Activated gamma-delta T cell (primary cell): Measurements from ENCODE around the gene SENP6.
"Not testable (repeated sequence)": the region's sequence is repeated elsewhere in the genome, so short reads cannot be mapped to it uniquely, and the experiment has no call there.

Experiments
- DNase-seq: peaks from one replicate; lab custom pipeline; 2025; lab: John Stamatoyannopoulos, UW

Gene SENP6

GRCh38 chr6:75608304-75608703 is 6.6 kb downstream of the SENP6 start:
- no peak for DNase-seq

GRCh38 chr6:75608956-75609533 is 7.4 kb downstream of the SENP6 start:
- DNase-seq: no peak

DNA sequence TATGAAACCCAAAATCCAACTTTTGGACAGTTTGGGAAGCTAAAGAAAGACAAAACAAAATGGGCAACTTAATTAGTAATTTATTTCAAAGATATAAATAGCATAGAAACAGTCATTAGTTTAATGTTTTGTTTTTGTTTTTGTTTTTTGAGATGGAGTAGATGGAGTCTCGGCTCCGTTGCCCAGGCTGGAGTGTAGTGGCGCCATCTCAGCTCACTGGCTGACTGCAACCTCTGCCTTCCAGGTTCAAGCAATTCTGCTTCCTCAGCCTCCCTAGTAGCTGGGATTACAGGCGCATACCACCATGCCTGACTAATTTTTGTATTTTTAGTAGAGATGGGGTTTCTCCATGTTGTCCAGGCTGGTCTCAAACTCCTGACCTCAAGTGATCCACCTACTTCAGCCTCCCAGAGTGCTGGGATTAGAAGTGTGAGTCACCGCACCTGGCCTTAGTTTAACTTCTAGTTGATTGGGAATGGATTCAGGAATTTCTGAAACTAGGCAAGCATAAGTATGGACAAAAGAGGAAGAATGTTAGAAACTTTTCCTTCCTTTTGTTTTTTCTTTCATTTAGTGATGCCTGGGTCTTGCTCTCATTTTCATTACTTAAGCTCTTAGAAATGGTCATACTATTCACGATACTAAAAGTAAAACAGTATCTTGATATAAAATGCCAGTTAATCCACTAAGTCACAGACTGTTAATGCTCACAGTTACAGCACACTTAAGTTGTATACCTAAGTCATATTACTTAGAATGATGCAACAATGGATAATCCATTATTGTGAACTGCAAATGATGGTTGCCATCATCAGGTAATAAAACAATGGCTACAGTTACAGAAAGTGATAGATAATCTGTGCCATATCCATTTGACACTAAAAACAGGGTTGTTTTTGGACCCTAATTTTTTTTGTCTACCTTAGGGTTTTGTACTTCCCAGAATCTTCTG is 8.2 kb downstream of the SENP6 start:
- no peak for DNase-seq

- no peak for DNase-seq
Observed at GRCh38 chr6:75611011-75611701, 9.5 kb downstream of the SENP6 start.

DNA sequence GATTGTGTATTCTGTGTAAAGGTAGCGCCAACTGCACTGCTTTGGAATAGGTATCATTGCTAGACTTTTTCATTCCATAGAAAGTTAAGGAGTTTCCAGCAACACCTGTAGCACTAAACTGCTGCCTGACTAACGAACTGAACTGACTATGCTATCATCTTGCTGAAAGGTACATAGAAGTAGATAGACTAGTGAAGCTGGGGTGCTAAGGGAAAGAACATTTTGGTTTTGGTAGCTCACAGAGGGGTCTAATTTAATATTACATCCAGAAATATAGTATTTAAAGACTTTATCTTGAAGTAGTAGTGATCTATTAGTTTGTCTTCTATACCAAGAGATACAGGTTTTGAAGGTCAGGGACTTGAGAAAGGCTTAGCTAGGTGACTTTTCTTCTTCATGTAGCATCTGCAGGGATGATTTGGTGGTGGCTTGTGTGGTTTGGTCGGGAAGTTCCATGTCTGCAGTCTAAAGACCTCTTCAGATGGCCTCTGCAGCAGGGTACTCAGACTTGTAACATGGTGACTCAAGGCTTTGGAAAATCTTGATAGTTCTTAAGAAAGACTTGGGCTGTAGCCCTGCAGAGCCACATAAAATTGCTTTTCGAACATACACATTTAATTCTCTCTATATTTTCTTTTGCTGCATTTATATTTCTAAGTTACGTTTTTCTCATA is 10.2 kb downstream of the SENP6 start:
- DNase-seq: no peak

- DNase-seq: no peak
Observed at GRCh38 chr6:75612434-75612833, 10.8 kb downstream of the SENP6 start.

DNA sequence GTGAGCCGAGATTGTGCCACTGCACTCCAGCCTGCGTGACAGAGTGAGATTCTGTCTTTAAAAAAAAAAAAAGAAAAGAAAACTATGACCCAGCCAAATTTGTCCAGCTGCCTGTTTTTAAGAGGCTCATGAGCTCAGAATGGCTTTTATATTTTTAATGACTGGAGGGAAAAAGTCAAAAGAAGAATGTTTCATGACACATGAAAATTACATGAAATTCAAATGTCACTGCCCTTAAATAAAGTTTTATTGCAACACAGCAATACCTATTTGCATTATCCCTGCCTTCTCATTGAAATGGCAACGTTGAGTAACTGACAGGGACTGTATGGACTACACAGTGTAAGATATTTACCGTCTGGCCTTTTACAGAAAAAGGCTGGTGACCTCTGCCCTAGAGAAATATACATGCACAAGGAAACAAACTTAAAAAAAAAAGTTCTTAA is 11.4 kb downstream of the SENP6 start:
- no peak for DNase-seq

DNA sequence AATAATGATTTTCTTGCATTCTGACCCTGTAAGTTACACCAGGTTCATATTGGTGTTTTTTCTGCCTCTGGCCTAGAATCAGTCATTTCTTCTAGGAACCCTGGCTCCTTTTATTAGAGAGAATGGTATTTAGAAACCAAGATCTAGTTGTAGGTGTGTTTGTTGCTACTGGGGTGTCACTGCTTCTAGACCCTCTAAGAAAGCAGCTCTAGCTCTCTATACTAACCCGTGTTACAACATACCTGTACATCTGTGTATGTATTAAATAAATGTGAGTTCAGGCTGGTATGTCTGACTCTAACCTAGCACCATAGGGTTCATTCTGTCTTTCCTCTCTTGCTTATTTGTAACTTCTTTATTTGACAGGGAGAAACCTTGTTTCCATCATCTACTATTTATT is 16.8 kb downstream of the SENP6 start:
- no peak for DNase-seq

DNA sequence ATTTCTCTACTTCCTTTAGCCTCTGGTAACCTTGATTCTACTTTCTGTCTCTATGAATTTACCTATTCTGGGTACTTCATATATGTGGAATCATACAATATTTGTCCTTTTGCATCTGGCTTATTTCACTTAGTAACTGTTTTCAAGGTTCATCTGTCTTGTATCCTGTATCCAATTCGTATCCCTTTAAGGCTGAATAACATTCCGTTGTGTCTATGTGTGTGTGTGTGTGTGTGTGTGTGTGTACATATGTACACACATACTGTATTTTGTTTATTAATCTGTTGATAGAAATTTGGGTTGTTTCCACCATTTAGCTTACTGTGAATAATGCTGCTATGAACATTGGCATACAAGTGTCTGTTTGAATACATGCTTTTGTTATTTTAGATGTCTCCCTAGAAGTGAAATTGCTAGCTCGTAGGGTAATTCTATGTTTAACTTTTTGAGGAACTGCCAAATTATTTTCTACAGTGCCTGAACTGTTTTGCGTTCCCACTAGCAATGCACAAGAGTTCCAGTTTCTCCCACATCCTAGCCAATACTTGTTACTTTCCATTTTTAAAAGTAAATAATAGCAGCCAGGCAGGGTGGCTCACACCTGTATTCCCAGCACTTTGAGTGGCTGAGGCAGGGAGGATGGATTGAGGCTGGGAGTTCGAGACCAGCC is 17.7 kb downstream of the SENP6 start:
- no peak for DNase-seq

- no peak for DNase-seq
Observed at GRCh38 chr6:75620381-75621304, 19.0 kb downstream of the SENP6 start.

DNA sequence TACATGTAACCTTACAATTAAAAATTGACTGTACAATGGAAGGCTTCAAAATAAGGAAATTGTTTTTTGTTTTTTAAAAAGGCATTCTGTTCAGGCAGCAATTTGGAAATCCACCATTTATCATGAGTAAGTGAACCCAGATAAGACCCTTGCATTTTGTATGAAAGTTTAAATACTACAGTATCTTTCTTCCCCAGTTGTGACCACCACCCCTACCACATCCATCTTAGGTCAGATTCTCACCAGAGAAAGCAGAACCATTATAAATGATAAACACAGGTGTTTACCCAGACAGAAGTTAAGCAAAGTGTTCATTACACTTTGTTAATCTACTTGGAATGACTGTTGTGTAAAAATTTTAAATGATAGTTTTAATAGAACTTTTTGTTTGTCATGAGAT is 20.2 kb downstream of the SENP6 start:
- DNase-seq: no peak

DNA sequence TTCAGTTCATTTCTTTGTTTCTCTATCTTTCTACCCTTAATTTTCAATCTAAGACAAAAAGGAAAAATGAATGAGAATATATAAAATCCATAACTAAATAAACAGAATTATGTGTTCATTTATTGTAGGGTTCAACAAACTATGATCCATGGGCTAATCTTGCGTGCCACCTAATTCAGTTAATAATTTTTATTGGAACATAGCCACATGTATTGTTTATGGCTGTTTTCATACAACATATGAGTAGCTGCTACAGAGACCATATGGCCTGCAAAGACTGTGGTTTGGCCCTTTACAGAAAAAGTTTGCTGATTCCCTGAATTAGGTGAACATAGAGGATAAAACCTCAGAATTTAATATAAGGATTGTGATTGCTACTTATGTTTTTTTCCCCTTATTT is 21.8 kb downstream of the SENP6 start:
- DNase-seq: no peak

GRCh38 chr6:75624335-75624734 is 22.7 kb downstream of the SENP6 start:
- DNase-seq: no peak

DNA sequence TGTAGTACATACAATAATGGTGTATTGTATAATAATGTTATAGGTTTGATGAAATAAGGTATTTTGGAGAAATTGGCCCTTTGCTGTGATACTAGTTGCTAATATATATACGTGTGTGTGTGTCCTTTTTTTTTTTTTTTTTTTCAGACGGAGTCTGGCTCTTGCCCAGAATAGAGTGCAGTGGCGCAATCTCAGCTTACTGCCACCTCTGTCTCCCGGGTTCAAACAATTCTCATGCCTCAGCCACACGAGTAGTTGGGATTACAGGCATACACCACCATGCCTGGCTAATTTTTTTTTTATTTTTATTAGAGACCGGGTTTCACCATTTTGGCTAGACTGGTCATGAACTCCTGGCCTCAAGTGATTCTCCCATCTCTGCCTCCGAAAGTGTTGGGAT is 23.3 kb downstream of the SENP6 start:
- DNase-seq: no peak

DNA sequence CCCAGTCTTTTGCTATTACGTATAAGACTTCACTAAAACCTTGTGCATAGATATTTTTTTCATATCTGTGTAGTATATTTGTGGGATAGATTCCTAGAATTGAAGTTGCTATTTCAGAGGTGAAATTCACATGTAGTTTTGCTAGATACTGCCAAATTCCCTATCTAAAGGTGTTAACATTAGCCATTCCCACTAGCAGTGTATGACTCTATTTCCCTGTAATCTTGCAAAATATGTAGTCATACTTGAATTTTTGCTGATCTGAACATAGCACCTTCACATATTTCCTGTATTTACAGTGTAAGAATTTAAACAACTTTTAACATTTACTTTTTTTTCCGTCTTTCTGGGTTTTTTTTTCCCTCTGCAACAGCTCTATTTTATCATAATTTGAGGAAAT is 24.9 kb downstream of the SENP6 start:
- DNase-seq: no peak

GRCh38 chr6:75627708-75628107 is 26.0 kb downstream of the SENP6 start:
- not testable (repeated sequence) for DNase-seq

DNA sequence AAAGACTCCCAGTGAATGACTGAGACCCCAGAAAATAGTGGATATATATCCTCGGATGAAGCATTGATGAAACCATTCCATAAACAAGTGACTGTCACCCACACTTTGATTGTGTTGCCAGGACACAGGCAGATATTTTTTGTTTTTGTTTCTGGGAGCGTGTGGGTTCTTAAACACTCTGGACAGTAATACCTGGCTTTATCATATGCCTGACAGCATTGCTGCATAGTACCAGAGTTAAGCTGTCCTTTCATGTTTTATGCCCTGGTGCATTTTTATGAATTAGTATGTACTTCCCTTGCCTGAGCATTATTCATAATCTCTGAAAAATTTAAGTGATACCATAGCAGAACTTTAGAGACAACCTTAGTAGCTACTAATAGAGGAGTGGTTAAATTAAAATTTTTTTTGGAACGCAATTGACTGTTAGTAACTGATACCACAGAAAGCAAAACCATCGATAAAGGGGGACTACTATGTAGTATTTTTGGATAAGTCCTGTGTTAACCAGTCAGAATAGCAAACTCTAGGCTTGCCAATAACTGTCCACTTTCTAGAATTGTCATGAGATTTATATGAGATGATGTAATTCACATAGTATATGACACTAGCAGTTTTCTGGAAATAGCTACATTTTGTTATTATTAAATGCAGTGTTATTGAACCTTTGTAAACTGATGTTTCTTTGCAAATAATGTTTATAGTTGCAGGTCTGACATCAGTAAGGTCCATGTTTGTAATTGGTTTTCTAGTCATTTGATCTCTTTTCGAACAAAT is 30.4 kb downstream of the SENP6 start:
- no peak for DNase-seq

GRCh38 chr6:75633045-75633444 is 31.4 kb downstream of the SENP6 start:
- DNase-seq: no peak

GRCh38 chr6:75642311-75642710 is 40.6 kb downstream of the SENP6 start:
- no peak for DNase-seq

GRCh38 chr6:75643173-75643572 is 41.5 kb downstream of the SENP6 start:
- DNase-seq: no peak
